Stimulated activated CD4-positive, alpha-beta T cell treated with anti-CD3 and anti-CD28 coated beads, Interleukin-1b, Interleukin-23, amount 100 ng/mL, for 4 hours (primary cell): Measurements from ENCODE around the gene CCBE1.
"Not testable (repeated sequence)": the region's sequence is repeated elsewhere in the genome, so short reads cannot be mapped to it uniquely, and the experiment has no call there.

Experiments used
- DNase-seq, 2 donors: peaks; one replicate each; pipeline ENCODE4 v3.0.0-alpha.2; 2020; ENCODE audit warnings: low read depth in 2 of 2

The CCBE1 gene

DNA sequence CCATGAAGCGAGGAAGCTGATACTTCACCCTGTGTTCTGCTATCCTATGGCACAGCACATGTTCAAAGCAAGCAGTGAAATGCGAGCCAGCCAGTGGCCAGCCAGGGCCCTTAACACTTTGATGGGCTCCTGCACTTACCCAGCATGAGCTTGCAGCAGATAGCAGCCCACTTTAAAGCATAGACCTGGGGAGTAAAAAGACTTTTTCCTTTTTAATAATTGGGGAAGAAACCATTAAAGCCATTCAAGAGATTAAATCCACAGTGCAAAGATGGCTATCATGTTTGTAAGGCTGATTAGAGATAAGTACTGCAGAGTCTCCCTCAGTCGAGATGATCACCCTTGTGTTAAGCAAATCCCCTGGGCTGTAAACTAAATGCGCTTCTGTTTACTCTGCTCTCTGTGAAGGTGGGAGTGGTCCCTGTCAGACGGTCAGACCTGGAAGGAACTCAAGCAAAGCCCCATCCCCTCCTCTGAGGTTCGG, 15.7 kb downstream of the CCBE1 start:
- DNase-seq, result no peak

DNA sequence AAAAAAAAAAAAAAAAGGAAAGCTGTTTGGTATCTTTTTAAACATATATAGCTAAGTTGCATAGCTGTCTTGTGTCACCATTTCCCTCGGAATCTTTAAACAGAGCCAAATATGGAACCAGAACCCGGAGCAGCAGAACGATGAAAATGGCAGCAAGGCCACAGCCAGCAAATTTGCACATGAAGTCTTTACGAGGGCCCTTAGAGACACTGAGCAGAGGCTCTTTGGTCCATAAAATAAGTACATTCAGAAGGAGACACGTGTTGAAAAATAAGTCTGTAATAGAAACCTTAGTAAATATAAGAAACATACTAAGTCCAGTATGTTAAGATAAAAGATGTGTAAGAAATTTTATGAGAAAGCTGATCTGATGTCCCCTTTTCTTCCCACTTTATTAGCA, 16.2 kb downstream of the CCBE1 start:
- DNase-seq, result no peak

DNA sequence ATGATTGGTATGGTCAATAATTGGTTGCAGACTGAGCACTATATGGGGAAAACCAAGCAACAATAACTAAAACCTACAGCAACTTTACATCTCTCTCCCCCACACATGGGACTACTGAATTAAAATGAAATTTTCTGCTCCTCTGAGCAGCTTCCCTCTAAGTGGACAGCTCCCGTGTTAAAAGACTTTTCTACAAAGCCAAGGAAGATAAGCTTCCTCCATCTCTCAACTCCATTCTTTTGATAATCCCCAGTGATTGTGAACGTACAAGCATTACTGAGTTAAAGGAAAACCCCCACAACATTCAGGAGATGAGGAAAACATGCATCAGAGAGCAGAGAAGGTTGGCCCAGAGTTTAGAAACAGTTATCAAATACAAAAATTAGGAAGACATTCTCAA, 21.9 kb downstream of the CCBE1 start:
- no peak for DNase-seq

DNA sequence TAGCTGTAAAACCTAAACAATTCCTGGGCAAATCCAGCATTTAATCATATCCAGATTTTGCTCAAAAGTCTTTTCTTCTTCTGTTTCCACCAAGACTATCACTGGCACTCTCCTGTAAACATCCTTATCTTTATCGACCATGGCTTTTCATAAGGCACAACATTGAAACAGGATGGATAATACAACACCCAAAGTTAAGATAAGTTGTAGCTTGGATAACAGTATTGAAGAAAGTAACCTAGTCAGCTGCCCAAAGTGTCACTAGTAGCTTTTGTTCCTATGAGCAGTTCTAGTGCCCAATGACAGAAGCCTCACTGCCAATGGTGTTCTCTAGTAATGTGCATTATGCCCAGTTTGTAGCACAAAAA, 22.3 kb downstream of the CCBE1 start:
- no peak for DNase-seq

DNA sequence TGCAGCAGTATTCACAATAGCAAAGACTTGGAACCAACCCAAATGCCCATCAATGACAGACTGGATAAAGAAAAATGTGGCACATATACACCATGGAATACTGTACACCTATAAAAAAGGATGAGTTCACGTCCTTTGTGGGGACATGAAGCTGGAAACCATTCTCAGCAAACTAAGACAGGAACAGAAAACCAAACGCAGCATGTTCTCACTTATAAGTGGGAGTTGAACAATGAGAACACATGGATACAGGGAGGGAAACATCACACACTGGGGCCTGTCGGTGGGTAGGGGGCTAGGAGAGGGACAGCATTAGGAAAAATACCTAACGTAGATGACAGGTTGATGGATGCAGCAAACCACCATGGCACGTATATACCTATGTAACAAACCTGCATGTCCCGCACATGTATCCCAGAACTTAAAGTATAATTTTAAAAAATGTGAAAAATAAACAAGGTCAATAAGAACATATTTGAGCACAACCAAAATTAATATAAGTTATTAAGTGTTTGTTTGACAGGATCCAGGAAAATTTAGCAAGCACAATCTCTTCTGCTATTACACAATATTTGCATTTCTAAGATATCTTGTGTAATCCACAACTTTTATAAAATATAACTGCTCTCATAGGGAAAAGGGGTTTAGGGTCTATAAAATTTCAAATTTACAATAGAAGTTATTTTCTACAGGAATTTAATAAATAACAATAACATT, 22.9 kb downstream of the CCBE1 start:
- no peak for DNase-seq

DNA sequence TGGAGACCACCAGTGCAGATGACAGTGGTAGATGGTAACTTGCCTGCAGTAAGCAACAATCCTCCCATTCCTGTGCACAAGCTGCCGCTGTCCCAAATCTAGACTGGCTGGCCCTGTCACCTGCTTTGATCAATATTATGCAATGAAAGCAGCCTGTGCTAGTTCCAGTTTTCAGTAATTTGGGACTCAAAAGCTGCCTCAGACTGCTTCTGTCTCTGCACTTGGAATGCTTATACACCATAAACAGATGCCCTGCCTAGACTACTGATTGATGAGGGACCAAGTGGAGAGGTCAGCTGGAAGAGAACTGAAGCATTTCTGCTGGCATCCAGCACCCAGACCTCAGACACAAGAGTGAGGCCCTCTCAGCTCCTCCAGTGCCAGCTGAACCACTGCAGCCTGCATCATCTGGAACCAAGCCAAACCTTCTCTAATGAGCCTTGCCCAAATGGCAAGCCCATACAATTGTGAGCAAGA, 24.9 kb downstream of the CCBE1 start:
- DNase-seq, result no peak

DNA sequence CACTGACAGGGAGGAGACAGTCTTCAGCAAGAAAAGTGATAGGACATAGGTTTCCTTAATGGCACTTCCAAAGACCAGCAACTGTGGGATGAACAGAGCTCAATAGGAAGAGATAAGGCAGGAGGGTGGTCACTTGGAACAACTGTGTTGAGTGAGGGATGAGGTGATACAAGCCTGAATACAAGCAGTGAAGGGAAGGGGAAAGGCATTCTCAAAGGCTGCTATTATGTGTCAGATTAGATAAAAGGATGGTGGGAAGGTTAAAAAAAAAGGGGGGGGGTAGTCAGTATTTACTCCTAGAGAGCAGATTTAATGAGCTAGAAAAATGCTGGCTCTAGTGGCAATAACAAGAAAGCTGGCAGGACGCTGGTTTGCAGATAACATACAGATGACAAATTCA, 25.7 kb downstream of the CCBE1 start:
- no peak for DNase-seq

DNA sequence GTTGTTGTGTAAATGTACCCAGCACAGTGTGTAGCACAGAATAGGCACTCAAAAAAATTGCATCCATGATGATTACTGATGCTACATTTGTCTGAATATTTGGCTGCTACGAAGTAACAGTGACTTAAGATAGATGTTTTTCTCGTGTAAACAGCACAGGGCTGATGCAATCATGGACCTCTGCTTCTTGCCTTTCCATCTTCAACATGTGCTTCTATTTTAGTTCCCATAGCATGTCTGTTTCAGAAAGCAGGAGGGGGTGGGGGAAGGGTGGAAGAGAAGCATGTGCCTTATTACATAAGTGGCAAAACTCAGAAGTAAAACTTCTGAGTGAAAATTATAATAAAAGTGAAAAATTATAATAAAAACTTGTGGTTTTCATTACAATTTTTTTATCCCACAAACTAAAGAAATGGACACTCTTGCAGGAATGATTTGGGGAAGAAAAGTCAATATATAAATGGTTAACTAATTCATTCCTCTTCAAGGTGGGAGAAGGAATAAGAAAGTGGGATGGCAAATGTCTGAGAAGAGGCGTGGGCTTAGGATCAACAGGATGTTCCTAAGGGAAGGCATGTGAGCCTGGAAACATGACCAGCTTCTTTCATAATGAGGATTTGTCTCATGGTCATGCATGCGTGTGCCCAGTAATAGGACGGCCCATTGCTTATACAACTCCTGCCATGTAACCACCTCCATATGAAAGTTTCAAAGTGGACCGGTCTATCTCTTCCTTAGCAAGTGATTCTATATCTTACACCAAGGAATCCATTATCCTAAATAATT, 27.2 kb downstream of the CCBE1 start:
- DNase-seq, result no peak

DNA sequence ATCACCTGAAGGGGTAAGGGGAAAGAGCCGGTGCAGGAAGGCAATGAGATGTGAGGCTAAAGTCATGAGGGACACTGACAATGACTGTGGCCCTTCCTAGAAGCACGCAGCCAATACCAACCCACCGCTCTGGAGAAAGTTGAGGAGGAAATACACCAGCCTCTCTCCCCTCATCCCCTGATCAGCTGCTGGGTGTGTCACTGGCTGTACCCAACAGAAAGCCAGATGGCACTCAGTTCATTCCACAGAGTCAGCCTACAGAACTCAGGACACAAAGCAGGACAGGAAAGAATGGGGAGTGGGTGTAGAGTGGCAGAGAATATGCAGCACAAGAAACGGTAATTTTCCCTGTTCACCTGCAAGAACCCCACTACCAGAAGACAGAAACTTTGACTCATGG, 29.7 kb downstream of the CCBE1 start:
- DNase-seq, result no peak

DNA sequence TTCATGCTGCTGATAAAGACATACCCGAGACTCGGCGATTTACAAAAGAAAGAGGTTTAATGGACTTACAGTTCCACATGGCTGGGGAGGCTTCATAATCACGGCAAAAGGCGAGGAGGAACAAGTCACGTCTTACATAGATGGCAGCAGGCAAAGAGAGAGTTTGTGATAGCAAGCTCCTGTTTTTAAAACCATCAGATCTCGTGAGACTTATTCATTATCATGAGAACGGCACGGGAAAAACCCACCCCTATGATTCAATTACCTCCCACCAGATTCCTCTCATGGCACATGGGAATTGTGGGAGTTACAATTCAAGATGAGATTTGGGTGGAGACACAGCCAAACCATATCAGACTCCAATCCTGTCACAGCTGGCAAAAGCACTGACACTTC, 31.2 kb downstream of the CCBE1 start:
- DNase-seq, result not testable (repeated sequence)

DNA sequence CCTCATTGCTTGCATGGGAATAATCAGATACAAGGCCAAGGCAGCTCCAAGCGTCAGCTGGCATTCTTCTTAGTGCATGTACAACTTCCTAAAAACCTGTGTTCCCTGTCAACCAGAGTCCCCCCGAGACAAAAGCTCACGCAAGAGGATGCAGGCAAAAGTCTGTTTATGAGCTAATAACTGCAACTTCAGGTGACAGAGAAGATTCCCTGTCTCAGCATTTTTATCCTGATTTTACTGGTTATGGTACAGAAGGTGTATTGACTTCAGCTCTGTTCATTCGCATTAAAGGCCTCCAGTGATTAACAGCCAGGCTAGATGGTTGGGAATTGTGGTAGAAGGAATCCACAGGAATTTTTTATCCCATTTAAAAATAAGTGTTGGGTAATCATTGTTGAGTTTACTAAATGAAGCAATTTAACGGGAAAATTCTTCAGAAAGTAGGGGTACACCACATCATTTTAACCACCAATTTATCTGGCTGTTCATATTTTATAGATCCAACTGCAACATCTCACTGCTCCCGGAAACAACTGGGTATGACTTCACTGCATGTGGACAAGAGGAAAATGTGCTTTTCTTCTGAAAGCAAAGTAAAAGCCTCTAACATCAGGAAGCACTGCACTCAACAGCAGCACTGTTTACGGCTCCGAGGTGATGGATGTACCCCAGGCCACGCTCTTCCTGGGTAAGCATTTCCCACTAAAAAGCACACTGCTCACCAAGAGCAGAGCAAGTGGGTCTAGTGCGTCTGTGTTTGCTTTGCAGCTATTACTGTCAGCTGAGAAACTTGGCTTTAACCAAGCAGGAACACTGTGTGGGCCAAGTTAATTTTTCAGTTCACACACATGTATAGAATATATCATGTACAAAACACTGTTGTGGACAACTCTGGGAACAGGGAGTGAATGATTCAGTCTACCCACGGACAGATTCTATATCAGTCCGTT, 31.9 kb downstream of the CCBE1 start:
- DNase-seq, result no peak

DNA sequence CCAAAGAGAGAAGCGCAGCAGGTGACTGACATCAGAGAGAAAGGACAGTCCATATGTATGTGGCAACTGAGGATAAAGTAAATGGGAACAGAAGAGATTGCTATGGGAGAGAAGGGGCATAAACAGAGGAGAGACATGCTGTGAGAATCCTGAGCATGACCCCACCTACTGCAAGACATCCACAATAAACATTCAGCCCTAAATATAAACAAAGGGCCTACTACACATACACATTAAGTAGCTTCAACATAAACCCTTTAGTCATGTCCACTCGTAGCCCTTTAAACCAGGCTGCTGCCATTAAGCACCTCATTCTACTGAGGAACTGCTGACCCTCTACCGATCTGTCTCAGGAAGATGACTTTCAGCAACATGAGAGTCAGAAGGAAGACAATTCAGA, 32.9 kb downstream of the CCBE1 start:
- DNase-seq, result no peak

DNA sequence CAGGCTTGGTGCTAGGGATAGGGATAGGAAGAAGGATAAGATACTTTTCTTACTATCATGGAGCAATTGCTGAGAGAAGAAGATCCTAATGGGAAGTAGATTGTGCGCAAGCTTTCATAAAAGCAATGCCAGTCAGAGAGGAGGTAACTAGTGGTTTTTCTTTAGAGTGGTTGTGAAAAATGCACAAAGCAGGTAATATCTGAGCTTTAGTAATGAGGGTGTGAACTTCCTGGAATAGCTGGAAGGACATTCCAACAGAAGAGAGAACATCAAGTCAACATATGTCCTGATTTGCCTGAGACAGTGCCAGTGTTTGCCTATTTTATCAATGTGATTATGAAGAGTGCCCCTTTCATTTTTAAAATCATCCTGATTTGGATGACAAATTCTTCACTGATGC, 34.1 kb downstream of the CCBE1 start:
- no peak for DNase-seq

DNA sequence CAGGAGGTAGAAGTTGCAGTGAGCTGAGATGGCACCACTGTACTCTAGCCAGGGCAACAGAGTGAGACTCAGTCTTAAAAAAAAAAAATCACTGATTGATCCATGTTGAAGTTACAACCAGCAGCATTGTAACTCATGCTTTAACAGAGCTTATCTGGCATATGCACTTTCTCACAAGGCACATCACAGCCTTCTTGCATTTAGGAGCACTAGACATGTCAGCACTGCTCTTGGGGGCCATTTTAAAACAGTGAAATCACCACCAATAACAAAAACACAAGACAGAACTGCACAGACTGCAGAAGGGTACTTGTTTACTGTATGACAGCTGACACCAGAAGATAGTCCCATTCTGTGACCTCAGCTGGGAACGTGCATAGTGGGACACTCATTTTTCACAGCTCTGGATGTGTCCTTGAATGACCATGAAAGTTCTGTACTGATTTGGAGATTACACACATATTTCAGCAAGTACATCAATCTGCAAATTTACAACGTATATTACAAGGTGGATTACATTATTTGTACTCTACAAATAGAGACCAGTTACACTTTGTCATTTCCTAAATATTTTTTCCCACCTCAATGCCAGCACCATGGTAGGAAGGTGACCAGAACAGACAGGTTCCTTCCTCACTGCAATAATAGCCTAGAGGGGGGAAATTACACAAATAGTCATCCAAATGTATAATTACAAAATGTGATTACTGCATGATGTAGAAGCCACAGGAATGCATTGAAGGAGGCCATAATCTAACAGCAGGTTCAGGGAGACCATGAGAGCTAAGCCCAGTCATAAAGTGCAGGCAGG, 35.1 kb downstream of the CCBE1 start:
- DNase-seq, result no peak

DNA sequence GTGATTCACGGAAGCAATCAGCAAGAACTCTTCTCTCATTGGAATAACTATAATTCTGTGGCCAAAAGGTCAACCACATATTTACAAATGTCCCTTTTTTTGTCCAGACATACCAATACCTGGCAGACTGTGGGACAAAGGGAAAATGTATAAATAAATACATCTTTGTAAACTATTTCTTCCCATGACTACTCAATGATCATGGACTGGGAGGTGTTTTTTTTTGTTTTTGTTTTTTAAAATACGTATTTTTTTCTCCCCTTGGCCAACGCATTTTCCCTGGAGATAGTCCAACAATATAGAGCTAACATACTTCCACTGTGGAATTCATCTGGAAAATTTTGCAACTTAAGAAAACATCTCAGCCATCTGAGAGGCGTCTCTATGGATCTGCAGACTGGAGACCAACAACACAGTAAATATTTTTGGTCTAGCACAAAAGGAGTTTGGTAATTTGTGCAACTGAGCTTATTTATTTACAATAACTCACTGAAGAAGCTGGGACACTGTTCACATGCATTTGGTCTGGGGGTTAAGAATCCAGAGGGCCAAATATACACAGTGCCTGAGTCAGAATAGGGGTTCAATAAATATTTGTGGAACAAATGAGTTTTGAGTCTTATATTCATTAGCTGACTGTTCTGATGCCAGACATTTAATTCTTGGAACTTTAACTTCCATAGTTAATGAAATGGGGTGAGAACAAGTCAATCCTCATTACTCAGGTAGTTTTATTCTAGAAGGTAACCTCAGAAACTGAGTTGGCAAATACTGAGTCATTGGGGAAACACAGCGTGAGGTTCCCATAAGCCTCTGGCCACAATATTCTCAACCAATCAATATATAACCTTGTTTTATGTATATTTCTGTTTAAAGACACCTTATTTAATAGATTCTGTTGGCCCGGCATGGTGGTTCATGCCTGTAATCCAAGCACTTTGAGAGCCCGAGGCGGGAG, 36.2 kb downstream of the CCBE1 start:
- no peak for DNase-seq

DNA sequence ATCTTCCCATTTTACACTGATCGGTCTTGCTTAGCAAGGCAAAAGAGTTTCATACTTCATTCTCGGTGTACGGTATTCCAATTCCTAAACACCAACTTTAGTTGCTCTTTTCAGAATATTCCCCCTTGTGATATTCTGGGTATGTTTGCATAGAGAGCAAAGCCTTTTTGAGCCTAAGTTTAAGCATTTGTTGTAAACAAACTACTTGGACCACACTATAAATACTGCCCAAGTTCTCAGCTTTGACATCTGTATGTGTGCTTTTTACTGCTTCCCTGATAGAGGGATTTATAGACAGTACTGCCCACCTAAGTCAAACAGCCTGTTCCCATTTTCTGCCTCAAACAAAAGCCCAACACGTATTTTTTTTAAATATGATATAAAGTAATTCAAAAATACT, 36.9 kb downstream of the CCBE1 start:
- DNase-seq, result no peak

DNA sequence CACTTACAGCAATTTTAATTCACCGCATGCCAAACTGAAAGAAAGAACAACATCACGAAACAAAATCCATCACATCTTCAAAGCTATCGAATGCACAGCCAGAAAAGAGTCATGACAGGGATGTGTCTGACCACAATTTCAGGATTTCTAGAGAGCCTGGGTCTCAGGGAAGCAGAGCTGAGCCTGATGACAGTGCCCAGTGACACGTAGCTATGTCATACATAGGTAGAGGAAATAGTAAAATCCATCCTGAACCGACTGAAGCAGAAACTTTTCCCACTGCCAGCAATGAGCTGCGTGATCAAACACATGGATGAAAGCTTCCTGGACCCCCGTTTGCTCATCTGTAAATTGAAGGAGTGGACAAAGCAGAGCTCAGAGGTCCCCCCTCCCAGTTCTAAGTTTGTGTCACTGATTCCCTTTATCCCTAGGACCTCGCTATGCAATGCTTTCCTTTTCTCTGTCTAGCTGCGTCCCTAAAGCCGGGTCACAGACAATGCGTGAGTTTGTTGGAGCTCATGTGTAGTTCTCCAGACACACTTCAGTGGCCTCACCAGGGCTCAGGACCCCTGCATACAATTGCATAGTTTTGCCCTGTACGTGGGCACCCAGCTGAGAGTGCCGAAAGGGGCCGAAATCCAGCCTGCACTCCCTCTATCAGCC, 37.6 kb downstream of the CCBE1 start:
- no peak for DNase-seq

DNA sequence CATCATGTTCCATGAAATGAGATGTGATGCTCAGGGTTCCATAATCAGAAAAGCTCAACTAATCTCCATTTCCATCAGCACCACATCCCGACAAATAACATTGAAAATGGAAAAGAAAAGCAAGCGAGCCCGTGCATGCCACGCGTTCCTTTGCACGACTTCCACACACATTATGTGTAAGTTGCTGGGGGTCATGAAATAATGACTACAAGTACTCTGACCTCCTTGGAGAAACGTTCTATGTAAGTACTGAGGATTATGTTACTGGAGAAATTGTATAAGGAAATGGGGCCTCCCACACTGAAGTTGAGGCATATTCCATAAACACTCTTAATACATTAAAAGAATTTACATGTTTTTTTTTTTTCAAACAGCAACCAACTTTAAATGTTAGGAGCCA, 38.3 kb downstream of the CCBE1 start:
- no peak for DNase-seq

DNA sequence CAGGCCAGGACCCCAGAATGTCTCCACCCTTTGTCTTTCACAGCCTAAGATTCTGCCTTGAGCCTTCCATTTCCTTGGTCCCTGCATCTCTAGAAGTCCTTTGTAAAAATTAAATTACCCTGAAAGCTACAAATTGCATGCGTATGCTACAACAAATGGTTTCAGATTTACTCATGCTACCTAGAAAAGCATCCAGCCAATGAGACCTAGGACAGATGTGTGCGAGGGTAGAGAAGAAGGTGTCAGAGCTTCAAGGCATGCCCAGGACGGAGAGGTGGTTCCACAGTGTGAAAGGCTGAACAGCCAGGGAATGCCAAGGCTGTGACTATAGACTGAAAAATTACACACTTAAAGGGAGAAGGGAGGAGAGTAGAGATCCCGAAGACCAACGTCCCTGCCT, 40.2 kb downstream of the CCBE1 start:
- DNase-seq, result no peak
